Measurements from ENCODE around the gene ADAMTS19.

ADAMTS19 gene

DNA sequence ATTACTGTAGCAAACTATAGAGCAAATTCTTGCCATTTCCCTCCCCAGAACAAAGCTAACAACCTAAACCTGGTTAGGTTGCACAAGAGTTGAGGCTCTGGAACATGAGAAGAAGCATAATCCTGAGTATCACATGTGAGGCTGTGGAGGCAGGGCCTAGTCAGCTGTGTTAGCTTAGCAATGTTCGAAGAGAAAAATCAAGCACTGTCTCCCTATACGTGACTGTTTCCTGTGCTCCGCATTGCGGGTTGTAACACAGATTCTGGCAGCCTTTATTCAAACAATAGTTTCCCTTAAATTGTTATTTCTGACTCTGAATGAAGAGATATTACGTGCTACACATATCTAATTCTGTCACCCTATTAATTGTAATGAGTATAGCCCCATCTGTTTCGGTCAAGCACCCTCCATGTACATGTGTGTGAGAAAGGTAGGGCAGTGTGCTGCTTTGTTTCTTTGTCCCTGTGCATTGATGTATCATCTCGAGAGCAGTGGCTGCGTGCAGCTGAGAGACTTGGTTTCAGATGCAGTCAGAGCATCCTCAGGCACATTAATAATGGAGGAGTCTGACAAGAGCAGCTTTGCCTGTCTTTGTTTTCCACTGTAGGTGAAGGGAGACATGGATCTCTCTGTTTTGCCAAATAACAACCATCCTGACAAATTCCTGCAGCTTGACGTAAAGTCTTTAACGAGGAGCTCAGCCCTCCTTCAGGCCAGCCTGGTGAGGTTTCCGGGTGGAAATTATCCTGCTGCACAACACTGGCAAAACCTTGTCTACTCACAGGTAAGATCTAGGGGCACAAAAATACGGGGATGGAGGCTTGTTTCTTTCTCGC is 287.7 kb downstream of the ADAMTS19 start, which contains the start of gene MINAR2:
TSS of gene MINAR2 (plus strand) at position 523 of the 836 bp plus-strand sequence. CDS start at position 620, 97 bp downstream.
- DNase-seq (ENCODE audit: low spot score) = no peak
- TF ChIP-seq CTCF (IDR thresholded peaks at IDR 0.05; ENCODE audit: extremely low read depth, insufficient read depth, missing control alignments) = no peak
- in situ Hi-C loops (cut with MboI; ENCODE audit: low pct_unique_long_range_greater_than_20kb, low sequenced_read_pairs, unreplicated experiment) = no loop called here

DNA sequence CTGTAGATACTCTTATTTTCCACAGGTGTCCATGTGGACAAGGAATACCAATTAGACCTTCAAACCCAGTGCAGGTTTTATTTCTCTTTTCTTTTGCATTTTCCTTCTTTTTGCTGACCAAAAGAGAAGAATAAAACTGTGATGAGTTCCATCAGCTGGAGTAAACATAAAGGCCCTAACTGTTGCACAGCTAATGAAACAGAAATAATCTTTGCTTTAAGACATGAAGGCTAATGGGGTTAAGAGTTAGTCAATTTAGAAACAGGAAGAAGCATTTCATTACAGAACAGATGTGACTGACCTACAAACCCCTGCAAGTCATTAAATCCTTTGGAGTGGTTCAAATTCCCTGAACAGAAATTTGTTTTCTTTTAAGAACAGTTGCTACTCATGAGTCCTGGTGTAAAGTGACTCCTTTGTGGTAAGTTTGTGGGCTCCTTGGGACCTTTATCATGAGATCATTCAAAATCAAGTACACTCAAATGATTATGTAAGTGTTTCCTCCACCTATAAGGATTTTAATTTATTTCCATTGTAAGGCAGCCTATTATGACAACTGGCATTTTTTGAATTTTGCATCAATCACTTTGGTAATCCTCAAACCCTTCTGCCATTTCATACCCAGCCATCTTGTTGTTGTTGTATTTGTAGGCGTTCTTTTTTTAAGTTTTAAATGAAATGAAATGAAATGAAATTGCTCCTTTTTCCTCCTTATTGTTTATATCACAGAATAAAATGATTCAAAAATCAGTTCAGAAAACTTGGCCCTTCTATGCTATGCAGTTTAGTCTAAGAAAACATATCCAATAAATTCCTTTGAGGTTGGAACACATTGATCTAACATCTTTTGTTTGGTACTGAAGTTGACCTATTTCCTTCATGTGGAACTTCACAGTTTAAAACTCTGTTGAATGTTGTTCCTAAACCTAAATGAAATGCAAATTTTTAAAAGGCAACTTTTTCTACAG is 289.1 kb downstream of the ADAMTS19 start:
- DNase-seq (ENCODE audit: low spot score) = no peak
- in situ Hi-C loops (cut with MboI; ENCODE audit: low pct_unique_long_range_greater_than_20kb, low sequenced_read_pairs, unreplicated experiment) = no loop called here
- TF ChIP-seq CTCF (IDR thresholded peaks at IDR 0.05; ENCODE audit: extremely low read depth, insufficient read depth, missing control alignments) = no peak

- no peak for DNase-seq (ENCODE audit: low spot score)
- in situ Hi-C loops (cut with MboI; ENCODE audit: low pct_unique_long_range_greater_than_20kb, low sequenced_read_pairs, unreplicated experiment) = no loop called here
- no peak for TF ChIP-seq CTCF (IDR thresholded peaks at IDR 0.05; ENCODE audit: extremely low read depth, insufficient read depth, missing control alignments)
These were observed 300.7 kb downstream of the ADAMTS19 start for GRCh38 chr5:129760636-129761325.

DNA sequence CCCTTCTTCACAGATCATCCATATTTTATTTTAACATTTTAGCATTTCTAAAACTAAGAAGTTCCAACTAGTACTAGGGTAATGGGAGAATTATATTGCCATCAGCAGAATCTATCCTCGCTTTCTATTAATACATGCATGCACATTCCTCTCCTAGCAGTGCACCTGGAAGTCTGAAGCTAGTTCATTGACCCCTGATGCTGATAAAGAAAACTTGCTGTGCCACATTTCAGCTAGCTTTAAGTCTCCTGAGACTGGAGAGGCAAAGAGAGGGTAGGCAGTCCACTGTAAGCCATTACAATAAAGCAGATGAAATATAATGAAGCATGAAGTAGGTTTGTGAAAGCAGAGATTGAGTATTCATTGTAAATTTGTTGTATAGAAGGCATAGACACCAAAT is 303.6 kb downstream of the ADAMTS19 start:
- TF ChIP-seq CTCF (IDR thresholded peaks at IDR 0.05; ENCODE audit: extremely low read depth, insufficient read depth, missing control alignments) = no peak
- in situ Hi-C loops (cut with MboI; ENCODE audit: low pct_unique_long_range_greater_than_20kb, low sequenced_read_pairs, unreplicated experiment) = no loop called here
- DNase-seq (ENCODE audit: low spot score) = no peak

DNA sequence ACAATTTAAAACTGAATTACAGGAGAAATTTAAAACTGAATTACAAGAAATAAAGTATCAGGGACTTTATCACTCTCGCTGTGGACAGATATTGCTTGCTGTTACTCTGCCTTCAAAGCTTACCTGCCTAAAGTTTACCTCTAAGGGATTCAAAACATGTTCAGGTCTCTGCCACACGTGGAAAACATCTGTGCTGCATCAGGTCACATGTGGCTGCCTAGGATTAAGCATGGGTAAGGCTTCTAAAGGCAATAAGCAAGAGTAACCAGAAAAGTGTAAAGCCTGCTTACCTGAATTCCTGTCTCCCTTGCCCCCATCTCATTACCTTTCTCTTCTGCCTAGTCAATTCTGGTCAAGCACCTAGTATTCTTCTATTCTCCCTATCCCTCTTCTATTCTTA is 306.7 kb downstream of the ADAMTS19 start:
- DNase-seq (ENCODE audit: low spot score) = no peak
- in situ Hi-C loops (cut with MboI; ENCODE audit: low pct_unique_long_range_greater_than_20kb, low sequenced_read_pairs, unreplicated experiment) = no loop called here
- TF ChIP-seq CTCF (IDR thresholded peaks at IDR 0.05; ENCODE audit: extremely low read depth, insufficient read depth, missing control alignments) = no peak

- peak; percentile 55 for DNase-seq (ENCODE audit: low spot score)
- peak; percentile 92 for TF ChIP-seq CTCF (IDR thresholded peaks at IDR 0.05; ENCODE audit: extremely low read depth, insufficient read depth, missing control alignments)
- in situ Hi-C loops (cut with MboI; ENCODE audit: low pct_unique_long_range_greater_than_20kb, low sequenced_read_pairs, unreplicated experiment) = no loop called here
These were observed 307.9 kb downstream of the ADAMTS19 start for GRCh38 chr5:129767927-129768380.

Measured in GM13977 (cell line).